Mucosa of descending colon (tissue), 3 donors: ENCODE data around the gene ULBP2. TPM values are rescaled to one million over a fixed set of nuclear protein-coding genes. Genes with fewer than 3 reads are reported as not detected.

Experiments used
- ATAC-seq: fragments of 200-7000 bp; cut with Tn5 transposase; one replicate; pipeline ENCODE4 v1.9.1; 2020; ENCODE audit warnings: mild to moderate bottlenecking, moderate library complexity
- DNase-seq, 3 donors: peaks; one replicate each; pipeline ENCODE4 v3.0.0-alpha.2; 2020
- H3K36me3 ChIP-seq: fragments of 200-600 bp; one replicate; pipeline ENCODE4 v1.8.0; 2021; ENCODE audit warnings: low read depth, mild to moderate bottlenecking
- H3K4me1 ChIP-seq: fragments of 200-600 bp; one replicate; pipeline ENCODE4 v1.8.0; 2021; ENCODE audit warnings: low read depth, mild to moderate bottlenecking
- H3K4me3 ChIP-seq: fragments of 200-600 bp; one replicate; pipeline ENCODE4 v1.8.0; 2021; ENCODE audit warnings: mild to moderate bottlenecking
- H3K9me3 ChIP-seq: fragments of 200-600 bp; one replicate; pipeline ENCODE4 v1.8.0; 2021; ENCODE audit warnings: mild to moderate bottlenecking
- CTCF ChIP-seq: fragments of 200-600 bp; IDR thresholded peaks from one replicate; pipeline ENCODE4 v1.8.0; 2022; ENCODE audit warnings: antibody characterized with exemption, mild to moderate bottlenecking
- intact Hi-C, 2 donors: fragments of 100-400 bp; cut with DNase I in 1 of 2; cut with micrococcal nuclease in 1 of 2; formaldehyde crosslinking; loops; one replicate each; pipeline versions ENCODE4 v1.11.0 to v1.11.1; 2022; cut with DNase I, micrococcal nuclease
- total RNA-seq, 3 donors: library from RNA; stranded (reverse); fragmentation: NEBNext Ultra II Directional in 2 of 3; extraction: Animal tissue kit (Norgen Biotek cat#: 25700) in 2 of 3; gene quantifications; one replicate each; pipeline versions ENCODE4 v1.2.1 to v1.2.4, GENCODE V29; 2021 to 2023
- donor health status: DM: no; HTN: no; CAD: no; lungs with moderate emphysema.
- donor health status: DM: no; HTN: no; CAD: no.
- donor health status: DM: no; HTN: yes; CAD: no.

Gene ULBP2
- total RNA-seq, 3 donors from 2014 or later, result 0.43 TPM; not detected in 2

- peak; percentile 43 for ATAC-seq
Measured at GRCh38 chr6:149897855-149898744, 43.7 kb upstream of the ULBP2 start, which contains the start of gene RAET1E. Gene RAET1E (minus strand): TSS chr6:149898113. CDS start chr6:149890901, 7,212 bp downstream.

GRCh38 chr6:149898966-149899365 lies 42.8 kb upstream of the ULBP2 start:
- Histone ChIP-seq H3K4me3 (no peak overlapping the region), H3K9me3 (no peaks in the 10 kb centered on the region), H3K4me1 (peaks cover 30% of the 10 kb centered on the region), H3K36me3 (no peaks in the 10 kb centered on the region)
- no peak for DNase-seq
- ATAC-seq, result no peak
- intact Hi-C loops, result no loop called here
- no peak for TF ChIP-seq CTCF

More at GRCh38 chr6:149897855-149898744, 43.7 kb upstream of the ULBP2 start, which contains the start of gene RAET1E:
- TF ChIP-seq CTCF, result no peak
- Histone ChIP-seq H3K9me3 (no peaks in the 10 kb centered on the region), H3K4me1 (peaks cover 30% of the 10 kb centered on the region), H3K4me3 (no peak within 1 kb of the TSS), H3K36me3 (no peaks in the 10 kb centered on the region)
- DNase-seq, result peak in 1 of 3 donors; percentile 50
- intact Hi-C loops, result no loop called here

GRCh38 chr6:149899486-149899885 lies 42.3 kb upstream of the ULBP2 start:
- DNase-seq (no peak), ATAC-seq (no peak)
- intact Hi-C loops, result no loop called here
- Histone ChIP-seq H3K4me3 (no peak overlapping the region), H3K4me1 (peaks cover 30% of the 10 kb centered on the region), H3K36me3 (no peaks in the 10 kb centered on the region), H3K9me3 (no peaks in the 10 kb centered on the region)
- TF ChIP-seq CTCF, result no peak

GRCh38 chr6:149899926-149900619 lies 41.7 kb upstream of the ULBP2 start:
- Histone ChIP-seq H3K36me3 (no peaks in the 10 kb centered on the region), H3K9me3 (no peaks in the 10 kb centered on the region), H3K4me1 (peaks cover 25% of the 10 kb centered on the region), H3K4me3 (no peak overlapping the region)
- no peak for ATAC-seq
- no peak for TF ChIP-seq CTCF
- intact Hi-C loops, result no loop called here
- DNase-seq, result no peak

GRCh38 chr6:149900620-149901443 lies 41.0 kb upstream of the ULBP2 start:
- peaks cover 17% of the 10 kb centered on the region for H3K4me1 ChIP-seq
- intact Hi-C loops, result no loop called here
- ATAC-seq (no peak), DNase-seq (no peak)
- H3K36me3 ChIP-seq, result no peaks in the 10 kb centered on the region
- H3K9me3 ChIP-seq, result no peaks in the 10 kb centered on the region
- no peak for TF ChIP-seq CTCF
- H3K4me3 ChIP-seq, result no peak overlapping the region
